Measurements from ENCODE around the gene NABP1.

The NABP1 gene

GRCh38 chr2:191635333-191636234, 42.4 kb upstream of the NABP1 start:
- DNase-seq (ENCODE audit: extremely low spot score): peak; percentile 13
- TF ChIP-seq, protein P1, sequence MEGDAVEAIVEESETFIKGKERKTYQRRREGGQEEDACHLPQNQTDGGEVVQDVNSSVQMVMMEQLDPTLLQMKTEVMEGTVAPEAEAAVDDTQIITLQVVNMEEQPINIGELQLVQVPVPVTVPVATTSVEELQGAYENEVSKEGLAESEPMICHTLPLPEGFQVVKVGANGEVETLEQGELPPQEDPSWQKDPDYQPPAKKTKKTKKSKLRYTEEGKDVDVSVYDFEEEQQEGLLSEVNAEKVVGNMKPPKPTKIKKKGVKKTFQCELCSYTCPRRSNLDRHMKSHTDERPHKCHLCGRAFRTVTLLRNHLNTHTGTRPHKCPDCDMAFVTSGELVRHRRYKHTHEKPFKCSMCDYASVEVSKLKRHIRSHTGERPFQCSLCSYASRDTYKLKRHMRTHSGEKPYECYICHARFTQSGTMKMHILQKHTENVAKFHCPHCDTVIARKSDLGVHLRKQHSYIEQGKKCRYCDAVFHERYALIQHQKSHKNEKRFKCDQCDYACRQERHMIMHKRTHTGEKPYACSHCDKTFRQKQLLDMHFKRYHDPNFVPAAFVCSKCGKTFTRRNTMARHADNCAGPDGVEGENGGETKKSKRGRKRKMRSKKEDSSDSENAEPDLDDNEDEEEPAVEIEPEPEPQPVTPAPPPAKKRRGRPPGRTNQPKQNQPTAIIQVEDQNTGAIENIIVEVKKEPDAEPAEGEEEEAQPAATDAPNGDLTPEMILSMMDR (IDR thresholded peaks at IDR 0.05; ENCODE audit: control extremely low read depth, extremely low read depth, low read depth, missing control alignments): no peak
- POLR2A ChIA-PET: no interaction called here
- CTCF ChIA-PET: interaction anchor here (1.2 to 1.4 kb wide), 2 partner anchors 18 to 80 kb away, joined by 3 read pairs; no protein-coding TSS in a partner anchor

- POLR2A ChIA-PET: no interaction called here
Observed at GRCh38 chr2:191636235-191636543, 41.7 kb upstream of the NABP1 start.

DNA sequence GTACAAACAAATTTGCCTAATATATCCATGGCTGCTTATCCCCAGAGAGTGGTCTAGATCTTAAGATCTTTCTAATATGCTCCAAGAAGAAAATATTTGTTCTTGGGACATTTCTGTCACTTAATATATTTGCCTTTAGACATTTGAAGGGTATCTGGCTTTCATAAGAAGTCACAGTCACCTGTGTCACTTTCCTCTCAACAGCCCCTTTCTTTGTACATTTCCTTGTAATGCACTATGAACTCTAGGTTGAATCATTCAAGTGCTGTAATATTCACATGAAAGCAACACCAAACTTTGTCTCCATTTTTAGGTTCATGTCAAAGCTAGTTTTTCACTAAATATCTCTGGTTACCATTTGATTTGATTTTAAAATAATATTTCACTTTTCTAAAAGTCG, 41.4 kb upstream of the NABP1 start:
- TF ChIP-seq, protein P1 (IDR thresholded peaks at IDR 0.05; ENCODE audit: control extremely low read depth, extremely low read depth, low read depth, missing control alignments): no peak
- ChIA-PET POLR2A (no interaction called here), CTCF (interaction anchor here (1.2 to 2.7 kb wide), 5 partner anchors 8 to 79 kb away, joined by 3 to 16 read pairs (median 3); no protein-coding TSS in a partner anchor)
- no peak for DNase-seq (ENCODE audit: extremely low spot score)

More at GRCh38 chr2:191636235-191636543, 41.7 kb upstream of the NABP1 start:
- TF ChIP-seq, protein P1 (IDR thresholded peaks at IDR 0.05; ENCODE audit: control extremely low read depth, extremely low read depth, low read depth, missing control alignments): no peak
- CTCF ChIA-PET: interaction anchor here (1.2 to 2.7 kb wide), 4 partner anchors 8 to 80 kb away, joined by 3 to 16 read pairs (median 3); no protein-coding TSS in a partner anchor
- DNase-seq (ENCODE audit: extremely low spot score): no peak

DNA sequence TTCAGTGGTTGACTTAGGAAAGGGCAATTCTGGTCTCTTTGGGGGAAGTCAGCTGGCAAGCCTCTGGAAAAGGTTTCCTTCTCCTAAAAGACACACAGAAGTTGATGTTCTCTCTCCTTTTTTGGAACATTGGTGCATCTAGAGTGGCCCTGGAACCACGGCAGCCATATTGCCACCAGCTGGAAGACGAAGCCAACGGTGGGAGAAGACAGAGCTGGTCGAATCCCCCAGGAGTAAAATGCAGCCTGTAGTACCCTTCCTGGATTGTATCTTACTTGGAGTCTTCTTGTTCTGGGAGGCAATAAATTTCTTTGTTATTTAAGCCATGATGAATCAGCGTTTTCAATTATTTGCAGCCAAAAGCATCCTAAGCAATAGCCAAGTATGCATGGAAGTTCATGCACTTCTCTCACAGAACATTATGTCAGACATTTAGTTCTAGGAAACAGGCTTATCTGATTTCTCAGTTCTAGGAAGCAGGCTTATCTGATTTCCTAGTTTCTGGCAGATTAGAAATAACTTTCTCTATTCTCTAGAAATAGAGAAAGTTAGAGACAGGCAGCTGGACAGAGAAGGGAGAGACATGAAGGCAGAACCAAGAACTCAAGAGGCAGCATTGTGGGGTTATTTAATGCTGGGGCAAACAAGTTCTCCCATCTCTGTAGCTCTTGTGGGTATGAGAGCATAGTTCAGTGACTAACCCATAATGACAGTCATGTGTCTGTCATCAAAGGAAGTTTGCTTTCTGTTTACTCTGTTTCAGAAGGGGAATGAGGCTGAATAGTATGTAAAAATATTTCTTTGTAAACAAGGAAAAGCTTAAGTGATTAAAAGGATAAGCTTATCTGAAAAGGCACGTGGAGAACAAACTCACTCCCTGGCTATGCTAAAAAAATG, 40.5 kb upstream of the NABP1 start:
- TF ChIP-seq, protein P1 (IDR thresholded peaks at IDR 0.05; ENCODE audit: control extremely low read depth, extremely low read depth, low read depth, missing control alignments): no peak
- ChIA-PET POLR2A (interaction anchor here (0.7 to 1.7 kb wide), 3 partner anchors 40 to 50 kb away, joined by 4 to 16 read pairs (median 5); partner anchors contain the start of gene NABP1), CTCF (interaction anchor here (0.9 to 2.7 kb wide), 10 partner anchors 8 to 79 kb away, joined by 3 to 16 read pairs (median 4); no protein-coding TSS in a partner anchor)
- DNase-seq (ENCODE audit: extremely low spot score): peak; percentile 32

DNA sequence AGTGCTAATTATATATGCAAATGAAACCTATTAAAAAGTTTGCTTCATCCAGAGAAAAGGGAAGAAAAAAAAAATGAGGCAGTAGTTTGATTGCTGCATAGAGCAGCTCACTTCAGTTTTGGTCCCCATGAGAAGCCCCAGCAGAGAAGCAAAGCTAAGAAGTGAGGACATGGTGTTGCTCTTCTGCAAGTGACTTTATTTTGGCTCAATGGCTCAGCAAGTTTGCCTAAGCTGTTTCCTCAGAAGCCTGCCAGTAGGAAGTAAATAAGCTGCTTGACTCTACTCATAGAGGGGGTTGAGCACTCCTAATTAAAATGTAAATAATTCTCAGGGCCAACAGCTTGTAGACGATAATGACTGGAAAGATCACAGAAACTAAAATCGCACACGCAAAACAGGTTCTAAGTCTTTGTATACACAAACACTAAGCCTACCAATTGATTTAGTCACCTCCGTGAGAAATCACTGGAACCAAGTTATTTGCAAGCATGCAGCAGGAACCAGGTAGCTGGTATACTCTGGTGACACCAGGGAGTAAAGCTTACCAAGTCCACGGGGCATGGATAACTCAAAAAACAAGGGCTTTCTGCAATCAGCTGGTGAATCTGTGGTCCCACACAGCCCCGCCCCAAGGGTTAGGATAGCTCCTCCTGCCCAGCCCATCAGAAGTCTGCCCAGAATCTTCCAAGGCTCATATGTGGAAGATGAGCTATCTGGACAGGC, 39.7 kb upstream of the NABP1 start:
- TF ChIP-seq, protein P1 (IDR thresholded peaks at IDR 0.05; ENCODE audit: control extremely low read depth, extremely low read depth, low read depth, missing control alignments): no peak
- POLR2A ChIA-PET: interaction anchor here (0.5 to 1.7 kb wide), 4 partner anchors 40 to 581 kb away, joined by 3 to 16 read pairs (median 4); partner anchors contain the start of gene NABP1
- DNase-seq (ENCODE audit: extremely low spot score): peak; percentile 11
- CTCF ChIA-PET: interaction anchor here (0.8 to 2.7 kb wide), 10 partner anchors 8 to 72 kb away, joined by 3 to 16 read pairs (median 4); no protein-coding TSS in a partner anchor
